Effector memory CD8-positive, alpha-beta T cell (primary cell): ENCODE results near the gene ADGRF5.

Experiments
- ATAC-seq: fragments of 150-1000 bp; cut with Tn5 transposase; replicated peaks from 2 replicates; pipeline ENCODE4 v1.10.0; 2021; ENCODE audit warnings: mild to moderate bottlenecking, moderate library complexity
- DNase-seq, 3 experiments: peaks; one replicate each; pipeline ENCODE4 v3.0.0; 2021
- H3K27ac Mint-ChIP-seq, 2 donors: one replicate each; pipeline ENCODE4 v1.8.0; 2022; ENCODE audit warnings: mild to moderate bottlenecking in 2 of 2, mixed read lengths in 2 of 2, moderate library complexity in 2 of 2
- H3K27me3 Mint-ChIP-seq, 2 donors: one replicate each; pipeline ENCODE4 v1.8.0; 2022; ENCODE audit warnings: mixed read lengths in 2 of 2
- H3K36me3 Mint-ChIP-seq: one replicate; pipeline ENCODE4 v1.8.0; 2022; ENCODE audit warnings: mild to moderate bottlenecking, moderate library complexity, mixed read lengths; ENCODE audit not compliant: insufficient read depth
- H3K4me1 Mint-ChIP-seq, 2 donors: one replicate each; pipeline ENCODE4 v1.8.0; 2022; ENCODE audit warnings: low read depth in 2 of 2, mixed read lengths in 2 of 2
- H3K4me3 Mint-ChIP-seq, 2 donors: one replicate each; pipeline ENCODE4 v1.8.0; 2022; ENCODE audit warnings: mild to moderate bottlenecking in 2 of 2, mixed read lengths in 2 of 2, moderate library complexity in 2 of 2
- H3K9me3 Mint-ChIP-seq, 2 donors: one replicate each; pipeline ENCODE4 v1.8.0; 2022; ENCODE audit warnings: mixed read lengths in 2 of 2
- total RNA-seq, 9 experiments: gene quantifications; one replicate each; lab custom pipeline; 2026; lab: John Stamatoyannopoulos, UW

Gene ADGRF5
- 0 to 0.36 (median 0) reads per million in 9 experiments for total RNA-seq

- H3K27me3 Mint-ChIP-seq: peaks cover 0 to 5% of the 10 kb centered on the region in 2 donors
- DNase-seq: no peak
- ATAC-seq: no peak
These were observed at the start of gene ADGRF5 for GRCh38 chr6:46921731-46922130. TSS of gene ADGRF5 (minus strand) at chr6:46921938. CDS start at chr6:46906762, 15,176 bp downstream.

DNA sequence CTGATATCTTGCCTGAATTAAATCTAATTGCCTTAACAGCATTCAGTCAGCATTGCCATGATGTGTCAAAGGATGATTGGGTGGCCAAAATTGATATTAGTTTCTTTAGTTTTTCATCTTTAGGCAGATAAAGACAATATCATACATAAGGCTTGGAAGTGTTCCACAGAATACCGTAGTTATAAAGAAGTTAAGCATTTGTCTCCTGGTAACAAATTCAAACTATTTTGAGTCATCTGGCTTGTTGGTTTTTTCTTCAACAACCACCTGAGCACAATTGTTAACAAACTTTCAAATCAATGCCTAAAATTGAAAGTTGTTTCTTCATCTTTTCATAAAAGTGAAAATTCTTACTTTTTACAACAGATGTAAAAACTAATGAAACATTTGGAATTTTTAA is 47.5 kb upstream of the ADGRF5 start:
- DNase-seq: no peak
- Mint-ChIP-seq H3K4me1 (no peaks in the 10 kb centered on the region), H3K9me3 (no peaks in the 10 kb centered on the region), H3K27ac (no peak overlapping the region), H3K4me3 (no peak overlapping the region), H3K36me3 (no peaks in the 10 kb centered on the region), H3K27me3 (peaks cover 6 to 18% of the 10 kb centered on the region in 2 donors)
- ATAC-seq: no peak

More at GRCh38 chr6:46921731-46922130, at the start of gene ADGRF5:
- Mint-ChIP-seq H3K9me3 (peaks cover 0 to 4% of the 10 kb centered on the region in 2 donors), H3K4me1 (no peaks in the 10 kb centered on the region), H3K4me3 (no peak within 1 kb of the TSS), H3K27ac (no peak within 1 kb of the TSS), H3K36me3 (no peaks in the 10 kb centered on the region)

DNA sequence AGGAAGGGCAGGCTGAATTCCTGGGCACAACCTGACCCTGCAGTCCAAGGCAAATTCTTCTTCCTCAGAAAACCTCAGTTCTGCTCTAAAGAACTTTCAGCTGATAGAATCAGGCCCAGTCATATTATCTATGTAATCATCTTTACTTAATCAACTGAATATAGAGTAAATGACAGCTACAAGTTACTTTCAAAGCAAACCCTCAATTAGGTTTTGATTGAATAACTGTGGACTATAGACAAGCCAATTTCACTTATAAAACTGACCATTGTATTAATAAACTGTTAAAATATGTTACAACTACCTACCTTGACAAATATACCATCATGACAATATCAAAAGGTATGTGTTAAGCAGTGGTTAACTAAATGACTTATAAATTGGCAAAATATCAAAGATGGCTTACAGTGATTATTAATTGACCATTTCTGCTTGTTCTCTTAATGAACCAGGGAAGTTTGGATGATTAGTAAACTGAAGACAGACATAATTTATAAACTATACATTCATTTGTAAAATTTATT is 46.1 kb upstream of the ADGRF5 start:
- ATAC-seq (no peak), DNase-seq (no peak)
- Mint-ChIP-seq H3K27me3 (peaks cover 6% of the 10 kb centered on the region in 2 donors), H3K9me3 (no peaks in the 10 kb centered on the region), H3K4me1 (no peaks in the 10 kb centered on the region), H3K4me3 (no peak overlapping the region), H3K27ac (no peak overlapping the region), H3K36me3 (no peaks in the 10 kb centered on the region)

- DNase-seq (no peak), ATAC-seq (no peak)
- H3K36me3 Mint-ChIP-seq: no peaks in the 10 kb centered on the region
- H3K27me3 Mint-ChIP-seq: peaks cover 0 to 6% of the 10 kb centered on the region in 2 donors
- no peaks in the 10 kb centered on the region for H3K4me1 Mint-ChIP-seq
- no peaks in the 10 kb centered on the region for H3K9me3 Mint-ChIP-seq
- no peak overlapping the region for H3K27ac Mint-ChIP-seq
- H3K4me3 Mint-ChIP-seq: no peak overlapping the region
These were observed 43.2 kb upstream of the ADGRF5 start for GRCh38 chr6:46964716-46965519.

- DNase-seq: no peak
- no peak overlapping the region for H3K27ac Mint-ChIP-seq
- no peaks in the 10 kb centered on the region for H3K9me3 Mint-ChIP-seq
- no peaks in the 10 kb centered on the region for H3K36me3 Mint-ChIP-seq
- H3K4me3 Mint-ChIP-seq: no peak overlapping the region
- peaks cover 0 to 6% of the 10 kb centered on the region in 2 donors for H3K27me3 Mint-ChIP-seq
- H3K4me1 Mint-ChIP-seq: no peaks in the 10 kb centered on the region
- no peak for ATAC-seq
These were observed 41.9 kb upstream of the ADGRF5 start for GRCh38 chr6:46963626-46964025.

DNA sequence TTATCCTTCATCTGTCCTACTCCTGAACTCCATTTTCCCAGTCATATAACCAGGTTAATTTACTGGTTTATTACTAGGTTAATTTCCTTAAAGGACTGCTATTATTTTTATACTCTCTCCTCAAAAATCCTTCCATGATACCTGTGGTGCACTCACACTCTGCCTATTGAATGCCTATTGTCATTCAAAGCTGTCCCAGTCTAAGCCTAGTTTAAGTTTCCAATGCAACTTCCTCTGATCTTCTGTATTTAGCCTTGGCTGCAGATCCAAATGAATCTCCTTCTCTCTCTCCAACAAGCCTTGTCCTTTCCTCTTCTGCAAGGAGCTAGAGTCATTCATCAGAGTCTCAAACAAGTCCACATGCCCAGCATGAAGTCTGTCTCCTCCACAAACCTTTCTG is 41.3 kb upstream of the ADGRF5 start:
- Mint-ChIP-seq H3K27me3 (peaks cover 0 to 6% of the 10 kb centered on the region in 2 donors), H3K4me3 (no peak overlapping the region), H3K36me3 (no peaks in the 10 kb centered on the region), H3K27ac (no peak overlapping the region), H3K4me1 (no peaks in the 10 kb centered on the region), H3K9me3 (no peaks in the 10 kb centered on the region)
- ATAC-seq (no peak), DNase-seq (no peak)

- peaks cover 4 to 5% of the 10 kb centered on the region in 2 donors for H3K27me3 Mint-ChIP-seq
- peaks cover under 1% of the 10 kb centered on the region for H3K36me3 Mint-ChIP-seq
- no peaks in the 10 kb centered on the region for H3K9me3 Mint-ChIP-seq
- no peak for ATAC-seq
- H3K4me1 Mint-ChIP-seq: no peaks in the 10 kb centered on the region
- H3K4me3 Mint-ChIP-seq: no peak overlapping the region
- H3K27ac Mint-ChIP-seq: no peak overlapping the region
- no peak for DNase-seq
These were observed 40.0 kb upstream of the ADGRF5 start for GRCh38 chr6:46961711-46962110.

DNA sequence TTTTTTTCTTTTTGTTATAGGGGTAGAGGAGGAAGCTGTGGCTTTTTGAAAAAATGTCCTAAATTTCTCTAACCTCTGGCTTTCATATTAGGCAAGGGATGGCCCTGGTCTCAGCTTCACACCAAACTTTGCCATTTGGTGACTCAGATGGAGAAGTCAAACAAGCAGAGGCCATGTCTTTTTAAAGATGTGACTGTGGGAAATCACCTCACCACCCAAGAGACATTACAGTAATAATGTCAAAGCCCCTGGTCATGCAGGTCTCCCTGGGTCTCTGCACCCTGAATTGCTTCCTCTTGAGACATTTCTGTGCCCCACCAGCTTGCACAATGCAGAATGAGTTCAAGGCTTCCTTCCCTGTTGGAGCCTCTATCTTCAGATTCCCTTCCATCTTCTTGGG is 39.5 kb upstream of the ADGRF5 start:
- no peak overlapping the region for H3K27ac Mint-ChIP-seq
- H3K4me3 Mint-ChIP-seq: no peak overlapping the region
- H3K36me3 Mint-ChIP-seq: peaks cover 2% of the 10 kb centered on the region

GRCh38 chr6:46959419-46959818 is 37.7 kb upstream of the ADGRF5 start:
- peaks cover 2% of the 10 kb centered on the region for H3K36me3 Mint-ChIP-seq
- no peaks in the 10 kb centered on the region for H3K9me3 Mint-ChIP-seq
- peaks cover 5 to 18% of the 10 kb centered on the region in 2 donors for H3K27me3 Mint-ChIP-seq
- H3K4me3 Mint-ChIP-seq: no peak overlapping the region
- H3K27ac Mint-ChIP-seq: no peak overlapping the region
- ATAC-seq (no peak), DNase-seq (no peak)
- no peaks in the 10 kb centered on the region for H3K4me1 Mint-ChIP-seq

More for the DNA sequence above, 39.5 kb upstream of the ADGRF5 start:
- ATAC-seq: no peak
- Mint-ChIP-seq H3K27me3 (peaks cover under 1 to 9% of the 10 kb centered on the region in 2 donors), H3K4me1 (no peaks in the 10 kb centered on the region), H3K9me3 (no peaks in the 10 kb centered on the region)
- no peak for DNase-seq

DNA sequence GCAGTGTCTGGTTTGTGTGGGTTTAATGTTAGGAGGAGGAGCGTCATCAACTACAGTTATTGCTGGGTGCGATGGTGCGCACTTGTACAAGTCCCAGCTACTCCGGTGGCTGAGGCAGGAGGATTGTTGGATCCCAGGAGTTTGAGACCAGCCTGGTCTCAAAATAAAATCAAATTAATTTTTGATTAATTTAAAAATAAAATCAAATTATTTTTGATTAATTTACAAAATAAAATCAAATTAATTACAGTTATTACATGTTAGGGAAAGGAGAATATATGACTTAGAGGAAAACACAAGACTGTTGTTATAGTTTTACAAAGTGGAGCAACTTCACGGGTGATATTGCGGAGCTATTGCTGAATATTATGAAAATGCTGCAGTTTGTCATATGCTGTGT is 34.7 kb upstream of the ADGRF5 start:
- no peaks in the 10 kb centered on the region for H3K4me1 Mint-ChIP-seq
- DNase-seq (no peak), ATAC-seq (no peak)
- H3K27me3 Mint-ChIP-seq: peaks cover 5 to 28% of the 10 kb centered on the region in 2 donors
- peaks cover 2% of the 10 kb centered on the region for H3K36me3 Mint-ChIP-seq
- no peak overlapping the region for H3K4me3 Mint-ChIP-seq
- H3K9me3 Mint-ChIP-seq: no peaks in the 10 kb centered on the region
- H3K27ac Mint-ChIP-seq: no peak overlapping the region

- Mint-ChIP-seq H3K27me3 (peaks cover 5 to 37% of the 10 kb centered on the region in 2 donors), H3K4me1 (no peaks in the 10 kb centered on the region), H3K36me3 (peaks cover 2% of the 10 kb centered on the region), H3K27ac (no peak overlapping the region), H3K4me3 (no peak overlapping the region), H3K9me3 (no peaks in the 10 kb centered on the region)
- no peak for ATAC-seq
- no peak for DNase-seq
These were observed 33.2 kb upstream of the ADGRF5 start for GRCh38 chr6:46954837-46955451.

DNA sequence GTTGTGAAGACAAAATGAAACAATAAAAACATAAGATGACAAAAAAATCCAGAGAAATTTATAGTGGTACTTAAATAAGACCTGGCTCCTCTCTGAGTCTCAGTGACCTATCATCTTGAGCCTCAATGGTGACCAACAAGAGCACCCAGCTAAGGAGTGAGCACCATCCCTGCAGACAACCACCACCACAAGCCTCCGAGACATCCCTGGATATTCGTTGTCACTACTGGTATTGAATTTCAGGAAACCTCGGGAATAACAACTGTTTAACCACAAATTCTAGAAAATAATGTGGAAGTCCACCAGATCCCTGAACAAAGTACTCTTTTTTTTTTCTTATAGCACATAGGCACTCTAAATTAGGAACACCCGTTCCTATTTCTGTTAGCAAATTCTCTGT is 32.2 kb upstream of the ADGRF5 start:
- no peak overlapping the region for H3K4me3 Mint-ChIP-seq
- peaks cover 2% of the 10 kb centered on the region for H3K36me3 Mint-ChIP-seq
- no peaks in the 10 kb centered on the region for H3K4me1 Mint-ChIP-seq
- ATAC-seq: no peak
- H3K9me3 Mint-ChIP-seq: no peaks in the 10 kb centered on the region
- DNase-seq: no peak
- H3K27ac Mint-ChIP-seq: no peak overlapping the region
- peaks cover 5 to 37% of the 10 kb centered on the region in 2 donors for H3K27me3 Mint-ChIP-seq

DNA sequence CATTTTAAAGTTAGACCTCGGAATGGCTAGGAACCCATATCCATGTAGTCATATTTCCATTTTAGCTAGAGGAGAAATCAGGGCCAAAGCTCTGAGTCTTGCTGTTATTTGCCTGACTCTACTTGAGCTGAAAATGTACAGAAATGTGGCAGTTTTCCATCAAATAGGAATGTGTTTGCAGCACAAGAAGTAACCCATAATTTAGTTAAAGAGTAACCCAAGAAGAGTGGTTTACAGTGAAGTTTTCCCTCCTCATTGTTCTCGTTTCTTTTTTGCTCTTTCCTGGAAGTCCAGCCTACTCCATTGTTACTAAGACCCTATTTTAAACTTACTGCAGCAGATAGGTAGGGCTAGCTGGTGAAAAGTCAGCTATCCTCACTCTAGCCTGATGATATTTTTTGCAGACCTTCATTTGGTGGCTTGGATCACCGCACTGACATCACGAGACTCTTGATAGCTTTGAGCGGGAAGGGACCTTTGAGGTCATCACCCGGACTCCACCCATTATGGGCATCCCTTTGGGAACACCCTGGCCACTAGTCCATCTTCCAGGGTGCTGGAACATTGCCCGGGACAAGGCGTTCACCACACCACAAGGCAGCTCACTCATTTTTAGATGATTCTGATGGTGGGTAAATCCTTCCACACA is 28.0 kb upstream of the ADGRF5 start:
- Mint-ChIP-seq H3K27me3 (peaks cover 0 to 27% of the 10 kb centered on the region in 2 donors), H3K27ac (no peak overlapping the region), H3K4me3 (no peak overlapping the region), H3K4me1 (no peaks in the 10 kb centered on the region), H3K9me3 (no peaks in the 10 kb centered on the region), H3K36me3 (no peaks in the 10 kb centered on the region)
- ATAC-seq (no peak), DNase-seq (no peak)
